ENCODE measurements around the gene POU2F3. TPM values are rescaled to one million over a fixed set of nuclear protein-coding genes. Genes with fewer than 3 reads are reported as not detected.

POU2F3 gene
- total RNA-seq, 3 donors from 2014 or later (not counting 1 experiment from before 2014, with no cell fraction given), result not detected

DNA sequence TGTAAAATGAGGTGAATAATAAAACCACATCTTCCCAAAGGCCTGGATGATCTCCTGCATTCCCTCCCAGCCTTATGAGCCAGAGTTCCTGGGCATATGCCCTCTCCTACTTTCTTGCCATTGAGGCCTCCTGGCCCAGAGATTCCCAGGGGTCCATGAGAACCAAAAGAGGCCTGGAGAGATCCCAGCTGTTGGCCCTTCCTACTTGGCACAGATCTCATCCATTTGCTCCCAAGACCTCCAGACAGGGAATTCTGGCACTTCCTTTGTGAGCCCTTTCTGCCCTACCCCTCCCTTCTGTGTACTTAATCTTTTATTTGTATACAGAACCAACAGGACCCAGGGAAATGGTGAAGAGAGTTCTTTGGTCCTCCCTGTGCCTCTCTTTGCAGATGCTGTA is 21.4 kb downstream of the POU2F3 start:
- no peak for DNase-seq
- TF ChIP-seq, protein P1, sequence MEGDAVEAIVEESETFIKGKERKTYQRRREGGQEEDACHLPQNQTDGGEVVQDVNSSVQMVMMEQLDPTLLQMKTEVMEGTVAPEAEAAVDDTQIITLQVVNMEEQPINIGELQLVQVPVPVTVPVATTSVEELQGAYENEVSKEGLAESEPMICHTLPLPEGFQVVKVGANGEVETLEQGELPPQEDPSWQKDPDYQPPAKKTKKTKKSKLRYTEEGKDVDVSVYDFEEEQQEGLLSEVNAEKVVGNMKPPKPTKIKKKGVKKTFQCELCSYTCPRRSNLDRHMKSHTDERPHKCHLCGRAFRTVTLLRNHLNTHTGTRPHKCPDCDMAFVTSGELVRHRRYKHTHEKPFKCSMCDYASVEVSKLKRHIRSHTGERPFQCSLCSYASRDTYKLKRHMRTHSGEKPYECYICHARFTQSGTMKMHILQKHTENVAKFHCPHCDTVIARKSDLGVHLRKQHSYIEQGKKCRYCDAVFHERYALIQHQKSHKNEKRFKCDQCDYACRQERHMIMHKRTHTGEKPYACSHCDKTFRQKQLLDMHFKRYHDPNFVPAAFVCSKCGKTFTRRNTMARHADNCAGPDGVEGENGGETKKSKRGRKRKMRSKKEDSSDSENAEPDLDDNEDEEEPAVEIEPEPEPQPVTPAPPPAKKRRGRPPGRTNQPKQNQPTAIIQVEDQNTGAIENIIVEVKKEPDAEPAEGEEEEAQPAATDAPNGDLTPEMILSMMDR (IDR thresholded peaks at IDR 0.05), result no peak
- Mint-ChIP-seq H3K9me3 (no peaks in the 10 kb centered on the region), H3K4me1 (no peaks in the 10 kb centered on the region), H3K4me3 (no peak overlapping the region), H3K36me3 (no peaks in the 10 kb centered on the region), H3K27ac (no peak overlapping the region), H3K27me3 (ENCODE audit: low read depth in 2 of 2) (peaks cover 32 to 59% of the 10 kb centered on the region in 2 donors)
- ATAC-seq, result no peak
- Histone ChIP-seq H3K27me3 (ENCODE audit: control insufficient read depth, insufficient read depth, low read length) (no peaks in the 10 kb centered on the region), H3K27ac (ENCODE audit: low read length) (no peak overlapping the region), H3K4me3 (ENCODE audit: low read length) (no peak overlapping the region), H3K9me3 (ENCODE audit: control insufficient read depth, insufficient read depth, low read length) (no peaks in the 10 kb centered on the region), H3K4me1 (ENCODE audit: control insufficient read depth, insufficient read depth, low read length) (no peaks in the 10 kb centered on the region), H3K36me3 (ENCODE audit: control insufficient read depth, insufficient read depth, low read length) (no peaks in the 10 kb centered on the region)
- intact Hi-C loops (cut with micrococcal nuclease), result no loop called here

DNA sequence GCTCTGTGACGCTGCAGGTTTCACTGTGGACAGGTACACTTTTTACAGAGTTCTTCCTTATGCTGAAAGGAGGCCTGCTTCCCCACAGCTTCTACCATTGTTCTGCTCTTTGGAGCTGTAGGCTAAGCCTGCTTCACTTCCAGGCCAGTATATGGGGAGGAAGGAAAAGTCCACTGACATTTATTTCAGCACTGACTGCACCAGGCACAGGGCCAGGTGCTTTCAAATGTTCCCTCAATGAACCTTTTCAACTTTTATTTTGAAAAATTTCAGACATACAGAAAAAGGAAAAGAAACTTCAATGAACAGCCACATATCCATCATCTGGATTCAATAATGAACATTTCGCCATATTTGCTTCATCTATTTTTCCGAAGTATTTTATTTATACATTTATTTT is 22.0 kb downstream of the POU2F3 start:
- no peak overlapping the region for H3K27ac ChIP-seq (ENCODE audit: low read length)
- no peak overlapping the region for H3K4me3 Mint-ChIP-seq
- H3K36me3 ChIP-seq (ENCODE audit: control insufficient read depth, insufficient read depth, low read length), result no peaks in the 10 kb centered on the region
- WGBS (ENCODE audit: insufficient coverage), result 93% methylated on average over 1 of the region's 3 CpGs
- no peaks in the 10 kb centered on the region for H3K36me3 Mint-ChIP-seq
- no peaks in the 10 kb centered on the region for H3K4me1 ChIP-seq (ENCODE audit: control insufficient read depth, insufficient read depth, low read length)
- H3K9me3 Mint-ChIP-seq, result no peaks in the 10 kb centered on the region
- ATAC-seq, result no peak
- no peak overlapping the region for H3K27ac Mint-ChIP-seq
- TF ChIP-seq, protein P1 (IDR thresholded peaks at IDR 0.05), result no peak
- no peak for DNase-seq
- H3K4me3 ChIP-seq (ENCODE audit: low read length), result no peak overlapping the region
- no peaks in the 10 kb centered on the region for H3K27me3 ChIP-seq (ENCODE audit: control insufficient read depth, insufficient read depth, low read length)
- no peaks in the 10 kb centered on the region for H3K4me1 Mint-ChIP-seq
- intact Hi-C loops (cut with micrococcal nuclease), result no loop called here
- no peaks in the 10 kb centered on the region for H3K9me3 ChIP-seq (ENCODE audit: control insufficient read depth, insufficient read depth, low read length)
- peaks cover 36 to 62% of the 10 kb centered on the region in 2 donors for H3K27me3 Mint-ChIP-seq (ENCODE audit: low read depth in 2 of 2)

DNA sequence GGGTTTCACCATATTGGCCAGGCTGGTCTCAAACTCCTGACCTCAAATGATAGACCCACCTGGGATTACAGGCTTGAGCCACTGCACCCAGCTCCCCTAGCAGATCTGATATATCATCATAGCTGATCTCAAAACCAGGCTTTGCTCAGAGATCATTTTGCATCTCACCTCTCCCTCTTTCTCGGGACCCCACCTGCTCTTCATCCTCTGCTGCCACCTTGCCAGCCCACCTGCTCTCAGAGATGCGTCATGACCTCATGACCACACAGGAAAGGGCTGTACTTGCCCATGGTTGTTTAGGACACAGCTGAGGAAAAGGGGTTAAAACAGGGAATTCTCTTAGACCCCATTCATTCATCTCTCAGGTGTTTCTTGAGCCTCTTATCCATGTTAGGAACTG is 27.4 kb downstream of the POU2F3 start:
- 79% methylated on average over 2 of the region's 2 CpGs for WGBS (ENCODE audit: insufficient coverage)
- no peaks in the 10 kb centered on the region for H3K4me1 ChIP-seq (ENCODE audit: control insufficient read depth, insufficient read depth, low read length)
- no peak for ATAC-seq
- H3K9me3 ChIP-seq (ENCODE audit: control insufficient read depth, insufficient read depth, low read length), result no peaks in the 10 kb centered on the region
- intact Hi-C loops (cut with micrococcal nuclease), result no loop called here
- peaks cover 32 to 39% of the 10 kb centered on the region in 2 donors for H3K27me3 Mint-ChIP-seq (ENCODE audit: low read depth in 2 of 2)
- no peaks in the 10 kb centered on the region for H3K36me3 ChIP-seq (ENCODE audit: control insufficient read depth, insufficient read depth, low read length)
- no peak for DNase-seq
- no peak overlapping the region for H3K27ac Mint-ChIP-seq
- H3K9me3 Mint-ChIP-seq, result no peaks in the 10 kb centered on the region
- H3K27ac ChIP-seq (ENCODE audit: low read length), result no peak overlapping the region
- TF ChIP-seq, protein P1 (IDR thresholded peaks at IDR 0.05), result no peak
- H3K4me1 Mint-ChIP-seq, result no peaks in the 10 kb centered on the region
- no peak overlapping the region for H3K4me3 Mint-ChIP-seq
- H3K4me3 ChIP-seq (ENCODE audit: low read length), result no peak overlapping the region
- H3K36me3 Mint-ChIP-seq, result no peaks in the 10 kb centered on the region
- no peaks in the 10 kb centered on the region for H3K27me3 ChIP-seq (ENCODE audit: control insufficient read depth, insufficient read depth, low read length)

DNA sequence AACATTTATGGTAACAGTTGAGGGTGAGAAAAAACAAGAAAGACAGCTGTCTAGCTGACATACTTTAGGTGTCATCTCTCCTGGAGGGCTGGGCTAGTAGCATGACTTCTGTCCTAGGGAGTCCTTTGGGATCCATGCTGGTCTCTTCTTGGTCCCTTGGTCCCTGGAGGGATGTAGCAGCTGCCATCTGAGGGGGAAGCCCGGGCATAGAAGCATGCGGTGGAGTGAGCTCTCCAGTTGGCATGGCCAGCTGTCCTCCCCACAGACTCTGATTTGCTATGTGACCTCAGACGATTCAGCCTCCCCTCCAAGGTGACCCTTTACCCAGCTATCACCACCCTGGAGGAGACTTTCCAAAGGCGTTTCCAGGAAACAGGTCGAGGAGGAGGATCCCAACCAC is 28.7 kb downstream of the POU2F3 start:
- H3K36me3 Mint-ChIP-seq, result no peaks in the 10 kb centered on the region
- Histone ChIP-seq H3K9me3 (ENCODE audit: control insufficient read depth, insufficient read depth, low read length) (no peaks in the 10 kb centered on the region), H3K27ac (ENCODE audit: low read length) (no peak overlapping the region), H3K4me3 (ENCODE audit: low read length) (no peak overlapping the region), H3K4me1 (ENCODE audit: control insufficient read depth, insufficient read depth, low read length) (no peaks in the 10 kb centered on the region), H3K36me3 (ENCODE audit: control insufficient read depth, insufficient read depth, low read length) (no peaks in the 10 kb centered on the region), H3K27me3 (ENCODE audit: control insufficient read depth, insufficient read depth, low read length) (no peaks in the 10 kb centered on the region)
- peaks cover 35 to 40% of the 10 kb centered on the region in 2 donors for H3K27me3 Mint-ChIP-seq (ENCODE audit: low read depth in 2 of 2)
- DNase-seq, result no peak
- H3K4me1 Mint-ChIP-seq, result no peaks in the 10 kb centered on the region
- H3K27ac Mint-ChIP-seq, result no peak overlapping the region
- WGBS (ENCODE audit: insufficient coverage), result 85% methylated on average over 5 of the region's 5 CpGs
- H3K4me3 Mint-ChIP-seq, result no peak overlapping the region
- intact Hi-C loops (cut with micrococcal nuclease), result no loop called here
- no peak for ATAC-seq
- H3K9me3 Mint-ChIP-seq, result no peaks in the 10 kb centered on the region
- TF ChIP-seq, protein P1 (IDR thresholded peaks at IDR 0.05), result no peak

Data from natural killer cell (primary cell).